Endothelial cell of umbilical vein (primary cell): ENCODE results near the gene FOXP1. TPM values are rescaled to one million over a fixed set of nuclear protein-coding genes. Genes with fewer than 3 reads are reported as not detected.

Source experiments
- BruUV-seq: library from RNA; stranded (reverse); fragments of 400-500 nt; replicated peaks from 2 replicates; lab custom pipeline; 2021; lab: Mats Ljungman, UMichigan
- CTCF ChIA-PET: fragments of 300-600, 350-600 bp; sonication (Branson Sonifier 250); formaldehyde crosslinking; loops from one replicate; lab custom pipeline; 2021; ENCODE audit warnings: antibody characterized with exemption, inconsistent platforms; lab: Charles Lee
- POLR2A ChIA-PET: fragments of 300-600, 350-600 bp; sonication (Branson Sonifier 250); formaldehyde crosslinking; loops from one replicate; lab custom pipeline; 2021; ENCODE audit warnings: antibody characterized with exemption, inconsistent platforms; lab: Charles Lee
- DNase-seq: peaks from one replicate; pipeline ENCODE4 v3.0.0-alpha.2; 2011; ENCODE audit warnings: low read depth, low spot score
- FAIRE-seq: peaks from 2 replicates; lab custom pipeline; 2011; peaks lifted over from hg19 to GRCh38; lab: Jason Lieb, UNC
- H2AFZ ChIP-seq: 2 replicates; pipeline ENCODE4 v1.6.0; 2012; ENCODE audit warnings: low read depth, low read length, control low read depth, inconsistent platforms
- H3K27ac ChIP-seq: 2 replicates; pipeline ENCODE4 v1.5.1; 2011; ENCODE audit warnings: low read depth, mild to moderate bottlenecking, control low read depth, low read length, moderate library complexity; ENCODE audit not compliant: insufficient read depth
- H3K27me3 ChIP-seq, 2 experiments: 2 replicates each; pipeline versions ENCODE4 v1.6.0 to v1.6.1; 2011; ENCODE audit warnings: low read length in 2 of 2, mixed read lengths in 1 of 2; ENCODE audit not compliant: control insufficient read depth in 2 of 2, insufficient read depth in 2 of 2
- H3K36me3 ChIP-seq, 2 experiments: 2 replicates in 1 of 2; 3 replicates in 1 of 2; pipeline ENCODE4 v1.5.1; 2011; ENCODE audit warnings: low read length in 2 of 2, mild to moderate bottlenecking in 1 of 2, moderate library complexity in 1 of 2; ENCODE audit not compliant: control insufficient read depth in 2 of 2, insufficient read depth in 2 of 2; ENCODE audit errors: extremely low read depth in 1 of 2
- H3K4me1 ChIP-seq: 3 replicates; pipeline ENCODE4 v1.5.1; 2011; ENCODE audit warnings: mild to moderate bottlenecking, low read length; ENCODE audit not compliant: control insufficient read depth, insufficient read depth; ENCODE audit errors: extremely low read depth
- H3K4me2 ChIP-seq: 2 replicates; pipeline ENCODE4 v1.6.1; 2011; ENCODE audit warnings: low read length, control low read depth, mixed read lengths; ENCODE audit not compliant: insufficient read depth
- H3K4me3 ChIP-seq, 3 experiments: fragments of 200-600 bp in 1 of 3; sonication (generic), shearing (Covaris generic) in 1 of 3; replicated peaks in 1 of 3; 2 replicates each; pipeline ENCODE4 v1.5.1; 2011 to 2016; ENCODE audit warnings: control low read depth in 3 of 3, low read length in 3 of 3, mild to moderate bottlenecking in 2 of 3, inconsistent platforms in 1 of 3, low read depth in 1 of 3, moderate library complexity in 1 of 3; ENCODE audit not compliant: insufficient read depth in 1 of 3
- H3K79me2 ChIP-seq: 2 replicates; pipeline ENCODE4 v1.6.0; 2012; ENCODE audit warnings: low read length, inconsistent platforms; ENCODE audit not compliant: control insufficient read depth, insufficient read depth
- H3K9ac ChIP-seq: replicated peaks from 2 replicates; pipeline ENCODE3; 2011; ENCODE audit warnings: low read length, control low read depth; ENCODE audit not compliant: insufficient read depth; ENCODE audit errors: extremely low read depth
- H3K9me1 ChIP-seq: replicated peaks from 3 replicates; pipeline ENCODE4 v1.6.0; 2011; ENCODE audit warnings: mild to moderate bottlenecking, low read length; ENCODE audit not compliant: control insufficient read depth, insufficient read depth; ENCODE audit errors: extremely low read depth
- H3K9me3 ChIP-seq: replicated peaks from 2 replicates; pipeline ENCODE4 v1.5.1; 2012; ENCODE audit warnings: low read length, inconsistent platforms; ENCODE audit not compliant: control insufficient read depth, insufficient read depth
- H4K20me1 ChIP-seq: replicated peaks from 2 replicates; pipeline ENCODE3; 2011; ENCODE audit warnings: mild to moderate bottlenecking, low read length; ENCODE audit not compliant: control insufficient read depth, insufficient read depth; ENCODE audit errors: extremely low read depth
- EZH2 ChIP-seq: IDR thresholded peaks from 2 replicates; pipeline ENCODE4 v1.6.1; 2012; ENCODE audit warnings: borderline replicate concordance, low read depth, mild to moderate bottlenecking, moderate library complexity, low read length, inconsistent platforms; ENCODE audit not compliant: severe bottlenecking
- FOS ChIP-seq: IDR thresholded peaks from 2 replicates; pipeline ENCODE4 v1.6.1; 2011; ENCODE audit warnings: mild to moderate bottlenecking, low read length, moderate library complexity, borderline replicate concordance; ENCODE audit not compliant: insufficient read depth
- GATA2 ChIP-seq: IDR thresholded peaks from 2 replicates; pipeline ENCODE4 v1.7.0; 2011; ENCODE audit warnings: low read depth, mild to moderate bottlenecking, moderate library complexity, mixed read lengths, low read length; ENCODE audit not compliant: insufficient read length, insufficient read depth
- JUN ChIP-seq: IDR thresholded peaks from 2 replicates; pipeline ENCODE4 v1.6.1; 2011; ENCODE audit warnings: borderline replicate concordance, low read depth; ENCODE audit not compliant: insufficient read length, insufficient read depth
- MYC ChIP-seq: IDR thresholded peaks from one replicate; pipeline ENCODE4 v1.6.1; 2011; ENCODE audit warnings: mild to moderate bottlenecking, low read depth, low read length
- POLR2A ChIP-seq: IDR thresholded peaks from 2 replicates; pipeline ENCODE4 v1.6.1; 2012; ENCODE audit warnings: low read depth, mild to moderate bottlenecking, control low read depth, low read length
- POLR2AphosphoS5 ChIP-seq: IDR thresholded peaks from 2 replicates; pipeline ENCODE4 v1.6.1; 2012; ENCODE audit warnings: low read depth, mild to moderate bottlenecking, control low read depth, low read length, moderate library complexity; ENCODE audit not compliant: insufficient read depth
- dilution Hi-C: fragments of 300-500 bp; cut with MboI; formaldehyde crosslinking; loops from one replicate; pipeline ENCODE4 v1.15.0; 2019; ENCODE audit warnings: low sequenced_read_pairs; ENCODE audit not compliant: extremely low pct_ligation_motif_present
- intact Hi-C: fragments of 100-400 bp; cut with micrococcal nuclease; formaldehyde crosslinking; loops from one replicate; pipeline ENCODE4 v1.10.0; 2022
- polyA plus RNA-seq, 4 experiments: library from polyadenylated mRNA; depleted of rRNA in 3 of 4; stranded (reverse) in 3 of 4; unstranded in 1 of 4; fragments of >200 nt; gene quantifications; 2 replicates each; pipeline versions ENCODE4 v1.2.1 to v1.2.3, GENCODE V29; 2011 to 2012; ENCODE audit warnings: missing spikeins in 1 of 4
- total RNA-seq: library from RNA; stranded (reverse); gene quantifications from 2 replicates; pipeline ENCODE4 v1.2.3, GENCODE V29; 2021
- TF ChIP-seq, protein P1 (sequence below), 2 donors: IDR thresholded peaks; 1 replicate in 1 of 2; 2 replicates in 1 of 2; pipeline ENCODE4 v1.5.1; 2011; ENCODE audit warnings: low read length in 2 of 2, mild to moderate bottlenecking in 2 of 2, moderate library complexity in 2 of 2, control low read depth in 1 of 2, inconsistent platforms in 1 of 2, low read depth in 1 of 2; ENCODE audit not compliant: insufficient read depth in 1 of 2; ENCODE audit errors: extremely low read depth in 1 of 2
- TF ChIP-seq, protein P2 (sequence below): IDR thresholded peaks from 2 replicates; pipeline ENCODE4 v1.6.1; 2011; ENCODE audit not compliant: insufficient read depth, insufficient read length

FOXP1 gene
- total and polyA plus RNA-seq, 2 donors (not counting 3 experiments of a cell fraction or from before 2014, with no cell fraction given): 41.0 to 107 TPM

DNA sequence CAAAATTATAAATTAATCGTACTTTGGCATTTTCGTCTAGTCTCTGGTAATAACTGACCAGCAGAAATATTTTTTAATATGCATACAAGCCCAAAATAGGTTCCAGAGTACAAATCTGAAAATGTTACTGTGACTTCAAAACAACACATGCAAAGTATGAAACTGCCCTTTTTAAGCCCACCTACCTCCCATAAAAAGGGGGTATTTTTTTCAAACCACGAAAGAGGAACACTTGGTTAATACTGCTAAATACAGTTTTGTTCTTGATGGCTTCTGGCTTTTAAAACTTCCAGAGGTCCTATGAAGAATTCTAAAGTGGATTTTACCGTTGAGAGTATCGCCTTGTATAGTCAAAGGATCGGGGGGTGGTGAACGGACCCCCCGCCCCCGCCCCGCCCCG, 610.7 kb downstream of the FOXP1 start:
- intact Hi-C loops: no loop called here
- Histone ChIP-seq H3K4me1 (no peaks in the 10 kb centered on the region), H3K4me2 (no peak overlapping the region), H3K4me3 (no peak overlapping the region), H3K9me1 (no peaks in the 10 kb centered on the region), H3K27me3 (no peaks in the 10 kb centered on the region), H3K9me3 (no peaks in the 10 kb centered on the region), H3K27ac (no peak overlapping the region), H3K36me3 (peaks cover 36 to 39% of the 10 kb centered on the region in 2 experiments), H3K79me2 (no peaks in the 10 kb centered on the region), H3K9ac (no peak overlapping the region), H4K20me1 (no peaks in the 10 kb centered on the region), H2AFZ (no peak overlapping the region)
- CTCF ChIA-PET: no interaction called here
- BruUV-seq: no TSS peak
- FAIRE-seq (no peak), DNase-seq (no peak)
- dilution Hi-C loops: no loop called here
- POLR2A ChIA-PET: no interaction called here
- TF ChIP-seq POLR2AphosphoS5: no peak
- TF ChIP-seq, protein P1, sequence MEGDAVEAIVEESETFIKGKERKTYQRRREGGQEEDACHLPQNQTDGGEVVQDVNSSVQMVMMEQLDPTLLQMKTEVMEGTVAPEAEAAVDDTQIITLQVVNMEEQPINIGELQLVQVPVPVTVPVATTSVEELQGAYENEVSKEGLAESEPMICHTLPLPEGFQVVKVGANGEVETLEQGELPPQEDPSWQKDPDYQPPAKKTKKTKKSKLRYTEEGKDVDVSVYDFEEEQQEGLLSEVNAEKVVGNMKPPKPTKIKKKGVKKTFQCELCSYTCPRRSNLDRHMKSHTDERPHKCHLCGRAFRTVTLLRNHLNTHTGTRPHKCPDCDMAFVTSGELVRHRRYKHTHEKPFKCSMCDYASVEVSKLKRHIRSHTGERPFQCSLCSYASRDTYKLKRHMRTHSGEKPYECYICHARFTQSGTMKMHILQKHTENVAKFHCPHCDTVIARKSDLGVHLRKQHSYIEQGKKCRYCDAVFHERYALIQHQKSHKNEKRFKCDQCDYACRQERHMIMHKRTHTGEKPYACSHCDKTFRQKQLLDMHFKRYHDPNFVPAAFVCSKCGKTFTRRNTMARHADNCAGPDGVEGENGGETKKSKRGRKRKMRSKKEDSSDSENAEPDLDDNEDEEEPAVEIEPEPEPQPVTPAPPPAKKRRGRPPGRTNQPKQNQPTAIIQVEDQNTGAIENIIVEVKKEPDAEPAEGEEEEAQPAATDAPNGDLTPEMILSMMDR (IDR thresholded peaks at IDR 0.05; ENCODE audit: extremely low read depth in 1 of 2, insufficient read depth in 1 of 2, low read depth in 1 of 2, low read length in 2 of 2): no peak
- TF ChIP-seq POLR2A: no peak
- no peak for TF ChIP-seq JUN
- TF ChIP-seq FOS: no peak
- TF ChIP-seq, protein P2, sequence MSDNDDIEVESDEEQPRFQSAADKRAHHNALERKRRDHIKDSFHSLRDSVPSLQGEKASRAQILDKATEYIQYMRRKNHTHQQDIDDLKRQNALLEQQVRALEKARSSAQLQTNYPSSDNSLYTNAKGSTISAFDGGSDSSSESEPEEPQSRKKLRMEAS: no peak
- TF ChIP-seq EZH2: no peak
- no peak for TF ChIP-seq MYC
- TF ChIP-seq GATA2: no peak
